ENCODE measurements around the gene OR8D1. TPM values are rescaled to one million over a fixed set of nuclear protein-coding genes. Genes with fewer than 3 reads are reported as not detected.

OR8D1 gene
- total RNA-seq, 2 experiments from 2014 or later = not detected

GRCh38 chr11:124310721-124311120 lies 3.0 kb downstream of the OR8D1 start:
- POLR2A ChIA-PET = no interaction called here
- Histone ChIP-seq H2AFZ (ENCODE audit: low read length) (no peak overlapping the region), H3K79me2 (ENCODE audit: insufficient read depth, low read depth, low read length) (no peaks in the 10 kb centered on the region), H3K4me3 (ENCODE audit: low read depth, low read length, poor library complexity, severe bottlenecking) (no peak overlapping the region), H3K4me2 (ENCODE audit: low read length) (no peak overlapping the region), H3K9me3 (ENCODE audit: low read length) (no peaks in the 10 kb centered on the region), H3K27ac (ENCODE audit: low read depth, low read length, poor library complexity, severe bottlenecking) (no peak overlapping the region), H3K36me3 (ENCODE audit: insufficient read depth, low read length) (no peaks in the 10 kb centered on the region), H4K20me1 (ENCODE audit: insufficient read depth, low read length) (no peaks in the 10 kb centered on the region), H3K9me2 (ENCODE audit: insufficient read depth, low read length) (no peaks in the 10 kb centered on the region), H3K4me1 (ENCODE audit: insufficient read depth, low read length, poor library complexity, severe bottlenecking) (no peaks in the 10 kb centered on the region)
- CTCF ChIA-PET (ENCODE audit: unreplicated experiment) = no interaction called here
- TF ChIP-seq EZH2phosphoT487 (IDR thresholded peaks at IDR 0.05; ENCODE audit: borderline replicate concordance, low read depth, low read length) (no peak), CTCF (conservative IDR thresholded peaks at IDR 0.05; ENCODE audit: low read length) (no peak)
- intact Hi-C loops (cut with micrococcal nuclease; ENCODE audit: unreplicated experiment) = no loop called here
- DNase-seq (ENCODE audit: low spot score) = no peak
- BruUV-seq (replicated peaks) = no TSS peak

- BruUV-seq (replicated peaks) = no TSS peak
- TF ChIP-seq EZH2phosphoT487 (IDR thresholded peaks at IDR 0.05; ENCODE audit: borderline replicate concordance, low read depth, low read length) (no peak), CTCF (conservative IDR thresholded peaks at IDR 0.05; ENCODE audit: low read length) (no peak)
- ChIA-PET POLR2A (no interaction called here), CTCF (ENCODE audit: unreplicated experiment) (no interaction called here)
- no peaks in the 10 kb centered on the region for H3K79me2 ChIP-seq (ENCODE audit: insufficient read depth, low read depth, low read length)
- no peak for DNase-seq (ENCODE audit: low spot score)
- no peaks in the 10 kb centered on the region for H3K9me3 ChIP-seq (ENCODE audit: low read length)
- H3K4me3 ChIP-seq (ENCODE audit: low read depth, low read length, poor library complexity, severe bottlenecking) = no peak overlapping the region
- H3K36me3 ChIP-seq (ENCODE audit: insufficient read depth, low read length) = no peaks in the 10 kb centered on the region
- H4K20me1 ChIP-seq (ENCODE audit: insufficient read depth, low read length) = no peaks in the 10 kb centered on the region
- intact Hi-C loops (cut with micrococcal nuclease; ENCODE audit: unreplicated experiment) = no loop called here
- no peaks in the 10 kb centered on the region for H3K4me1 ChIP-seq (ENCODE audit: insufficient read depth, low read length, poor library complexity, severe bottlenecking)
- H3K4me2 ChIP-seq (ENCODE audit: low read length) = no peak overlapping the region
- no peaks in the 10 kb centered on the region for H3K9me2 ChIP-seq (ENCODE audit: insufficient read depth, low read length)
- no peak overlapping the region for H3K27ac ChIP-seq (ENCODE audit: low read depth, low read length, poor library complexity, severe bottlenecking)
- H2AFZ ChIP-seq (ENCODE audit: low read length) = no peak overlapping the region
Observed at GRCh38 chr11:124307093-124307492, 6.7 kb downstream of the OR8D1 start.

- Histone ChIP-seq H2AFZ (ENCODE audit: low read length) (no peak overlapping the region), H3K9me2 (ENCODE audit: insufficient read depth, low read length) (no peaks in the 10 kb centered on the region), H3K36me3 (ENCODE audit: insufficient read depth, low read length) (no peaks in the 10 kb centered on the region), H3K9me3 (ENCODE audit: low read length) (no peaks in the 10 kb centered on the region), H3K4me1 (ENCODE audit: insufficient read depth, low read length, poor library complexity, severe bottlenecking) (no peaks in the 10 kb centered on the region), H3K27ac (ENCODE audit: low read depth, low read length, poor library complexity, severe bottlenecking) (no peak overlapping the region), H4K20me1 (ENCODE audit: insufficient read depth, low read length) (no peaks in the 10 kb centered on the region), H3K79me2 (ENCODE audit: insufficient read depth, low read depth, low read length) (no peaks in the 10 kb centered on the region), H3K4me3 (ENCODE audit: low read depth, low read length, poor library complexity, severe bottlenecking) (no peak overlapping the region), H3K4me2 (ENCODE audit: low read length) (no peak overlapping the region)
- TF ChIP-seq CTCF (conservative IDR thresholded peaks at IDR 0.05; ENCODE audit: low read length) = no peak
- no peak for TF ChIP-seq EZH2phosphoT487 (IDR thresholded peaks at IDR 0.05; ENCODE audit: borderline replicate concordance, low read depth, low read length)
- POLR2A ChIA-PET = no interaction called here
- intact Hi-C loops (cut with micrococcal nuclease; ENCODE audit: unreplicated experiment) = no loop called here
- no peak for DNase-seq (ENCODE audit: low spot score)
- BruUV-seq (replicated peaks) = no TSS peak
- CTCF ChIA-PET (ENCODE audit: unreplicated experiment) = no interaction called here
Observed at GRCh38 chr11:124302347-124303125, 11.2 kb downstream of the OR8D1 start.

All from OCI-LY7 (cell line).